Suprapubic skin (tissue), 4 donors: Measurements from ENCODE around the gene PDIA2.

ENCODE experiments used
- CTCF ChIP-seq, 2 donors: fragments of 200-600 bp in 1 of 2; fragments of 450-650 bp in 1 of 2; sonication (generic) in 1 of 2; IDR thresholded peaks; one replicate each; pipeline ENCODE4 v1.5.1; 2016 to 2019; ENCODE audit warnings: antibody characterized with exemption in 2 of 2, mild to moderate bottlenecking in 1 of 2, moderate library complexity in 1 of 2
- EP300 ChIP-seq: sonication (generic); formaldehyde crosslinking; IDR thresholded peaks from one replicate; pipeline ENCODE4 v1.6.1; 2017; ENCODE audit warnings: antibody characterized with exemption
- POLR2A ChIP-seq, 2 donors: fragments of 450-650 bp; IDR thresholded peaks; one replicate each; pipeline ENCODE4 v1.6.1; 2017; ENCODE audit warnings: antibody characterized with exemption in 2 of 2, mild to moderate bottlenecking in 2 of 2, moderate library complexity in 2 of 2
- POLR2AphosphoS5 ChIP-seq, 3 donors: sonication (generic); formaldehyde crosslinking; IDR thresholded peaks; one replicate each; pipeline ENCODE4 v1.6.1; 2017; ENCODE audit warnings: antibody characterized with exemption in 3 of 3

GRCh38 chr16:333406-334094, 50.6 kb downstream of the PDIA2 start:
- TF ChIP-seq POLR2AphosphoS5 (IDR thresholded peaks at IDR 0.05), result no peak
- TF ChIP-seq CTCF (IDR thresholded peaks at IDR 0.05), result no peak
- TF ChIP-seq POLR2A (IDR thresholded peaks at IDR 0.05), result no peak
- TF ChIP-seq EP300, result no peak
